NCI-H146 (cell line): ENCODE data around the gene RARG.

Source experiments
- DNase-seq: peaks from one replicate; lab custom pipeline; 2025; lab: John Stamatoyannopoulos, UW

Gene RARG

GRCh38 chr12:53223389-53224060, 8.5 kb downstream of the RARG start:
- DNase-seq, result no peak

DNA sequence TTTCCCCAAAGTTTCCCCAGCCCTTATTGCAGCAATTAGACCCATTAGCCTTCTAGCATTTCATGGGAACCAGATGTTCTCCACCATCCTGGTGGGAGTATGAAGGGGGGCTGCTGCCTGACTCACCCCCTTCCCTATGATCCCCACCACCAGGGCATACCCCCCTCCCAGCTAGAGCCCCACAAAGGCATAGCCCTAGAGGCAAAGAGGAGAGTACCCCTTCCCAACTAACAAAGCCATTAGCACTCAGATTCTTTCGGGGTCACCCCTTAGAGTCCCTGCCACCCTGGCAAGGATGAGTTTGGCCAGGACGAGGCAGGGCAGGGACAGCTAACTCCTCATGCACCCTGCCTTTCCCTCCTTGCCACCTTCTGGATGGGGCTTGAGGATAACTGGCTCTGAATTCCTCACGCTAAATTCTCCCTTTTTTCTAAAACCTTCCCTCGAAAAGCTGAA, 9.2 kb downstream of the RARG start:
- no peak for DNase-seq

DNA sequence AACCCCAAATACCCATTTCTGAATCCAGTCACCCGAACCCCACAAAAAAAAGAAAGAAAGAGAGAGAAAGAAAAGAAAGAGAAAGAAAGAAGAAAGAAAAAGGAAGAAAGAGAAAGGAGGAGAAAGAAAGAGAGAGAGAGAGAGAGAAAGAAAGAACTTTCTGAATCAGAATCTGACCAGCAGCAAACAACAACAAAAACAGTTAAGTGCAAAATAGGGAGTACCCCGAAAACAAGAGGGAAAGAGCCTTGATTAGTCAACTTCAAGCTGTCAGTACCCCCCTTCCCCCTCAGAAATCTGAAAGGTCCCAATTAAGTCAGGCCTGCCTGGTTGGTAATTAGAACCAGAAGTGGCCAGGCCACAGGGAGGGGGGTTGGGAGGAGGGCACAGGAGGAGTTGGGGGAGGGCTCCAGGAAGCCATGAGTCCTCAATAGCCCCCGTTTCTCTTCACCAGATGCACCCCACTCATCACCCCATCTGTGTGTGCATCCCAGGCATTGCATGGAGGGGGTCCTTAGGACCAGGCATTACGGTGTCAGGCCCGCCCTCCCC, 9.8 kb downstream of the RARG start:
- no peak for DNase-seq

GRCh38 chr12:53221203-53222080, 10.6 kb downstream of the RARG start:
- DNase-seq, result peak; percentile 45

DNA sequence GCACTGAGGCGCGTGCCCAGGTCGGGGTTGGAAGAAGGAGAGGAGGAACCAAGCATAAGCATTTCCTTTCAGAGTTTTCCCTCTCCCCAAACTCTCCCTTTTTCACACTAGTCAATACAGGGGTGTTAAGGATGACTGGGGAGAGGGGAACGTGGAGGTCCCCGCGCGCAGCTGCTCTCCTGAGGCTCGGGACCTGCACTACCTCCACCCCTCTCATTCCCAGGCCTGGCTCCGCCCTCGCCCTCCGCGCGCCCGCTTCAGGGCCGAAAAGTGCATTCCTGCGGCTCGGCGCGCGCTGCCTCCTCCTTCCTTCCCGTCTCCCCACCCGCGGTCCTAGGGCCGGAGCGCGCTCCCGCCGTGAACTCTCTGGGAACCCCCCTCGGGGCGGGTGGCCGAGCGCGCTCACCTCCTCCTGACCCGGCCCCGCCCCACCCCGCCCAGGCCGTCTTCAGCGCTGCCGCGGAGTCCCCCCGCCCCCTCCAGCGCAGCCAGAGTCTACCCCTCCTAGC, 11.3 kb downstream of the RARG start:
- DNase-seq, result peak; percentile 83

DNA sequence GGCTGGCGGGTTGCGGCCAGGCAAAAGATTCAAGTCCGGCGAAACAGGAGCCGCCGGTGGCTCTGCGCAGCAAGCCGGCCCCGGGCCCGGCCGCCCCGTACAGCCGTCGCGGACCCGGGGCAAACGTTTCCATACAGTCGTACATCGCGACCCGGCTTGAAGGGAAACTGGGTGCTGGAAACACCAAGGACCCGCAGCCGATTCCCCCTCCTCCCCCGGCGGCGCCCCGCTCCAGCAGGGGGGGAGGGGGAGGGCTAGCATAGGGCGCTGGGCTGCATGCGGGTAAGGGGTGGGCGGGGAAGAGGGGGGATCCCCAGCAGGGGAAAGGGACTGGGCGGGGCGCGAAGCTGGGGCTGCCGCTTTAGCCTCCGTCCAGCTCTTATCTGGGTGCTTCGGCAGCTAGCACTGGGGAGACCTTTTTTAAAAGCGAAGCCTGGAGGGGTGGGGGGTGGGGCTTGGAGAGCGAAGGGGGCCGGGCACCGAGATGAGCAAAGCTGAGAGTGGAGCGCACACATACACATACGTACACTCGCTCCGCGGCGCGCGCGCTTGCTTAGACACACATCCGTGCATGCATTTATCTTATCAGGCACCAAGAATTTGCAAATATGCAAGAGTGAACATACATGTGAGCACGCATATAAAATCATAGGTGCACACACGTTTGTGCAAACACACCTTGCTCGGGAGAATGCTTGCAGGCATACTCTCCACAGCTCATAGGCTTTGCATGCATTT, 11.9 kb downstream of the RARG start:
- peak; percentile 51 for DNase-seq

- no peak for DNase-seq
These were observed 12.6 kb downstream of the RARG start for GRCh38 chr12:53219292-53219955.

DNA sequence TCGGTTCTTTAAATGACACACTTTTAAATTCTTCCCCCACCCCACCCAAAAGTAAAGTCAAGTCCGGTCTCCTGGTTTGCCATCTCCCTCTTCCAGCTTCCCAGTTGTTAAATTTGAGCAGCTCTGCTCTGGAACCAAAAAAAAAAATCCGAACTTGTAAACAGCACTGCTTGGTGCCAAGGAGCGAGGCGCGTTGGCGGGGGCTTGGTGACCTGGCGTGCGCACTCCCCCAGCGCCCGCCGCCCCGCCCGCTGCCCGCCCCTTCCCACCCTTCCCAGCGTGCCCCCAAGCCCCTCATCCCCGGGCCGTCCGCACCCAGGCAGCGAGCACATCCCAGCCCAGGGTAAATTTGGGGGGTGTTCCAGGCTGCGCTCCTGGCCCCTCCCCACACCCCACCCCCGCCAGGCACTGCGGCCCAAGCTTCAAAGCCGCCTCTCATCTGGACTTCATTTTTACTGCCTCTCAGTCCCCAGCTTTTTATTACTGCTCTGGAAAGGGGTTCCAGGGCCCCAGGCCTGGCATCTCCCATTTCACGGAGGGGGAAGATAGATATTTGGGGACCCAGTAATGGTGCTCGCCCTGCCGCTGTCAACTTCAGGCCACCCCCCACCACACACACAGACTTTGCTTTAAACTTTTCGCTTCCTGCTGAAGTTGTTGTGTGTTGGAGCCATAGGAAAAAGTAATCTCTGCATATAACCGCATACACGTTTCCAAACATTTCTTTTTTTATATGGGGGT, 13.3 kb downstream of the RARG start:
- DNase-seq, result no peak

DNA sequence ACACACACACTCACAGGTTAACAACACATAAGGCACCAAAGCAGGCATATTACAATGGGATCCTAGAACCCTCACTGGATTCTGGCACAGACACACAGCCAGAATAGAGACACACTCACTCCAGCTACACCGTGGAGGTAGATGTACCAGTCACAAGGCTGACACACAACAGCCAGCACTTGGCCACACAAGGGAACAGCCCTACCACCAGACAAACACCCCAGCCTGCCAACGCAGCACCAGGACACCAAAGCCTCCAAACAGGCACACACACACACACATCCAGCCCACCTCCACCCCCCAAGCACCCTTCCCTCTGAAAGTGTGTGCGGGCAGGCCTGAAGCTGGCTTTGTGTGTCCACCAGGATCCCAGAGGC, 14.1 kb downstream of the RARG start:
- DNase-seq, result no peak

DNA sequence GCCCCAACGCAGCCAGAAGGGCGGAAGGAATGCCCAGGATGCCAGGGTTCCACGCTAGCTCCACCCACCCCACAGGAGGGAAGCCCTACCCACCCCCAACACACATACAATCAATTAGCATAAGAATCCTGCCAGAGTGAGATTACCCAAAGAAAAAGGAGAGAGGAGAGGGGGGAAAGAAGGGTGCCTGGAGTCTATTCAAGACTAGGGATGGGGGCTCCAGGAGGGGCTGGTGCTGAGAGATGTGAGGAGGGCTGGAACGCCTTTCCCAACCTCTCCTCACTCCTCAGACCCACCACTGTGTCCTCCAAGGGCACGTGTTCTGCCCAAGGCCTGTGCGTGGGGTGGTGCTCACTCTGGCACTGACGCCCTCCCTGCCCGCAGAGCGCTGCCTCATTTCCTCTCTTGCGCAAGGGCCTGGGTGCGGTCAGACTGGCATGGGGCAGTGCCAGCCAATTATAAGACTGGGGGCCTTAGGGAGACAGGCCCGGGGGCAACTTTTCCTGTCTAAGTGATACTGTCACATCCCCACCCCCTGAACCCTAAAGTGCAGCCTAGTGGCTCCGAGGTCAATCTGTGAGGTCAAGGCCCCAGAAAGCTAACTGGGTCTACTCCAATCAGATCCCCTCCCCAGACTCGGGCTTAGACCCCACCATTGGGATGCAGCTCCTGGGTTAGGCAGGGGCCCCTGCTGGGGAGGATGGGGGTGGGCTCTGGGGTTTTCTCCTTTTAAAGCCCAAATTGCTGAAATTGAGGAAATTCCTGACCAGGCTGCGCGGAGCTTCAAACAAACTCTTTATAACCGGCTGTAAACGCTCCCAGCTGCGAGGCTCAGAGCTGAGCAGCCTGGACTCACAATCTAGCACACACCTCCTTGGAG, 14.7 kb downstream of the RARG start:
- no peak for DNase-seq

DNA sequence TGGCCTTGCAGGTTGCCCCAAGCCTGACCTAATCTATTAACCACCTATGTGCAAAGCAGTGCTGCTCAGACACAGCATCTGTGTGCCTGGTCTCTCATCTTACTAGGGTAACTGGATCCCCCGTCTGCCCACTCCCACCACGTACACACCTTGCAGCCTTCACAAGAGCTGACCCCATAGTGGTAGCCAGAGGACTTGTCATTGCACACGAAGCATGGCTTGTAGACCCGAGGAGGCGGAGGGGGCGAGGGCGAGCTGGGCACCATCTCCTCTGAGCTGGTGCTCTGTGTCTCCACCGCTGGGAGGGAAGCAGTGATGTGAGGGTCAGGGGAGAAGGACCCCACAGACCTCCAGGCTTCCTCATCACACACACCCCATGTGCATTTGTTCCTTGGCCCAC, 16.5 kb downstream of the RARG start:
- no peak for DNase-seq

GRCh38 chr12:53214687-53215455, 17.1 kb downstream of the RARG start:
- no peak for DNase-seq

DNA sequence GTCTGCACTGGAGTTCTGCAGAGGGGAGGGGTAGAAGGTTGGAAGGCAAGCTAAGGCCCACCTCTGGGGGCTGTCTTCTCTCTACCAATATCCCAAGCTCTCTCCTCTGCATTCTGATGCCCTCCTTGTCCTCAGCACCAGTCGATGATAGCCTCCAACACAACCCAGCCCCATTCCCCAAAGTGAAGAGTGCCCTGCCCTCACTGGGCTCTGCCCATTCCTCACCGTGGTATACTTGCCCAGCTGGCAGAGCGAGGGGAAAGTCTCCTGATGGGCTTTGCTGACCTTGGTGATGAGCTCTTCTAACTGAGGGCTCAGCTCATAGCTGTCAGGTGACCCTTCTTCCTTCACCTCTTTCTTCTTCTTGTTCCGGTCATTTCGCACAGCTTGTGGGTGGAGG, 17.8 kb downstream of the RARG start:
- no peak for DNase-seq

GRCh38 chr12:53213348-53213747, 18.7 kb downstream of the RARG start:
- DNase-seq, result peak; percentile 88

DNA sequence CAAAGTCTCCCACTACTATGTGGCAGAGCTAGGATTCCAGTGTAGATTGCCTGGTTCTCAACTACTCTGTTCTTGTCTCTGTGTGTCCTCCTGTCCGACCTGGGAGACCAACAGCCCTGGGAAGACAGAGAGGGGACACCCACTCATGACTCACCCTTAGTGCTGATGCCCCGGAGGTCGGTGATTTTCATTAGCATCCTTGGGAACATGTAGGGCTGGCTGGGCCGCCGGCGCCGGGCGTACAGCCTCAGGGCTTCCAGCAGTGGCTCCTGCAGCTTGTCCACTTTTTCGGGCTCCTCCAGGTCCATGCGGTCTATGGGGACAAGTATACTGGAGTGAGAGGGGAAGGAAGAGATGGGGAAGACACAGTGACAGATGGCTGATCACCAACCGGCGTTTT, 19.1 kb downstream of the RARG start:
- no peak for DNase-seq

GRCh38 chr12:53211476-53212381, 20.3 kb downstream of the RARG start:
- peak; percentile 21 for DNase-seq

DNA sequence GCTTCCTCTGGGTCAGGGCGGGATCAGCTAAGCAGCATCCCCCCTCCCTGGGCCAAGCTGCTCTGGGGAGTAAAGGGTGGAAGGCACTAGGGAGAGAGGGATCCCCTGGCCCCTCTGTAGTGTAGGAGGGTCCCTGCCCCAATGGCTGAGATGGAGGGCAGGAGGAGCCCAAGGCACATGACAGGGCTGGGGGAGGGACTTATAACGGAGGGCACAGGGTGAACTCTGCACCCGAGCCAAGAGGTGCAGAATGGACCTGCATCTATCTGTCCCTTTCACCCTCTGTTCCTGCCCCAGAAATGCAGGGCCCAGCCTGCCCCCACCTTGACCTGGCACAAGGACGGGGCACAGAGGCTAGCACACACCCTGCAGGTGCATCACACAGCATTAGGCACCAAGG, 21.2 kb downstream of the RARG start:
- no peak for DNase-seq

DNA sequence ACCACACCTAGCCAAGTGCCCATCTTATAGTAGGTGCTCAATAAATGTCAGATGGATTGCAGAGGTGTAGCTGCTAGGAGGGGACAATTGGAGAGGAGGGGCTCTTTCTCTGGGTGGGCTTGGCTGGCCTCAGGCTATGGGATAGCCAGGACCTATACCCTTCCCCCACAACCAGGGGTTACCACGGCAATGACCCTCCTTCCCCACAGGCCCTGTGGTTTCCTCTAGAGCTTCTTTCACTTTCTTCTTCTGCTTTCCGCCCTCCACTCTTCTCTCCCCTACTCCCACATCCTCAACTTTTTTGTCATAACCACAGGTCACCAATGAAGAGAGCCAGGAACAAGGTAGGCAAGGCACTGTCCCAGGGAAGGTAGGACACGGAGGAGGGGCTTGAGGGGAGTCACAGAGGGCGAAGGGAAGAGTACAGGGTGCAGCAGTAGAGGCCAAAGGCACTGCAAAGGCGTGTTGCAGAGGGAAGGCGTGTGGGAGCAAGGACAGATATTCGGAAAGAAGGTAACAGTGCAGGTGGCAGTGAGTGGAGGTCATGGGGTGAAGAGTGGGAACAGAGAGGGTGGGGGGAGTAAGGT, 23.0 kb downstream of the RARG start:
- no peak for DNase-seq
